ENCODE results near the gene PPP2R2C. TPM values are rescaled to one million over a fixed set of nuclear protein-coding genes. Genes with fewer than 3 reads are reported as not detected.

Gene PPP2R2C
- total and polyA plus RNA-seq, 2 experiments from 2014 or later = 1.3 to 9.2 TPM

DNA sequence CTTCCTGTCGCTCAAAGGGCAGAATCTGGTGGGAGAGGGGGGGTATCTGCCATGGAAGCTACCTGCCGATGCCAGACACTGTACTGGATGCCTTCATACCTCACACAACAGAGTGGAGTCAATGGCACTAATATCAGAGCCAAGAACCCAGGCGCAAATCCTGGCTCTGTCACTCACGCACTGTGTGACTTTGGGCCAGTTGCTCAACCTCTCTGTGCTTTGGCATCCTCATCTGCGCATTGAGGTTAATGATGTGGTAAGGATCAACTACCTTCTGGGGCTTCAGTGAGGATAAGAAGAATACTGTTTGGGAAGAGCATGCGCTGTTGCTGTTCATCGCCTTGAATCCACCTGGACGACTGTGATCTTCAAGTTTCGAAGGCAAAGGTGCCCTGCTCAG lies 70.6 kb downstream of the PPP2R2C start:
- Histone ChIP-seq H4K20me1 (replicated peaks; ENCODE audit: insufficient read depth) (no peaks in the 10 kb centered on the region), H3K27me3 (ENCODE audit: insufficient read depth) (no peaks in the 10 kb centered on the region), H3K36me3 (ENCODE audit: insufficient read depth) (no peaks in the 10 kb centered on the region), H2AFZ (no peak overlapping the region), H3K9me2 (ENCODE audit: insufficient read depth) (no peaks in the 10 kb centered on the region), H3F3A (replicated peaks; ENCODE audit: low read depth) (no peaks in the 10 kb centered on the region), H3K4me2 (no peak overlapping the region), H3K79me2 (replicated peaks; ENCODE audit: insufficient read depth) (no peaks in the 10 kb centered on the region), H3K4me1 (ENCODE audit: insufficient read depth) (peaks cover 9% of the 10 kb centered on the region), H3K27ac (ENCODE audit: low read depth) (no peak overlapping the region), H3K4me3 (no peak overlapping the region)
- peaks cover 47% of the 10 kb centered on the region for H3K4me1 Mint-ChIP-seq
- peaks cover 22% of the 10 kb centered on the region for H3K27me3 Mint-ChIP-seq (ENCODE audit: insufficient read depth, low read depth, poor library complexity)
- no peak for ATAC-seq
- H3K36me3 Mint-ChIP-seq (ENCODE audit: low read depth) = no peaks in the 10 kb centered on the region
- no peak overlapping the region for H3K27ac Mint-ChIP-seq
- DNase-seq (ENCODE audit: low spot score) = no peak
- TF ChIP-seq, protein P1, sequence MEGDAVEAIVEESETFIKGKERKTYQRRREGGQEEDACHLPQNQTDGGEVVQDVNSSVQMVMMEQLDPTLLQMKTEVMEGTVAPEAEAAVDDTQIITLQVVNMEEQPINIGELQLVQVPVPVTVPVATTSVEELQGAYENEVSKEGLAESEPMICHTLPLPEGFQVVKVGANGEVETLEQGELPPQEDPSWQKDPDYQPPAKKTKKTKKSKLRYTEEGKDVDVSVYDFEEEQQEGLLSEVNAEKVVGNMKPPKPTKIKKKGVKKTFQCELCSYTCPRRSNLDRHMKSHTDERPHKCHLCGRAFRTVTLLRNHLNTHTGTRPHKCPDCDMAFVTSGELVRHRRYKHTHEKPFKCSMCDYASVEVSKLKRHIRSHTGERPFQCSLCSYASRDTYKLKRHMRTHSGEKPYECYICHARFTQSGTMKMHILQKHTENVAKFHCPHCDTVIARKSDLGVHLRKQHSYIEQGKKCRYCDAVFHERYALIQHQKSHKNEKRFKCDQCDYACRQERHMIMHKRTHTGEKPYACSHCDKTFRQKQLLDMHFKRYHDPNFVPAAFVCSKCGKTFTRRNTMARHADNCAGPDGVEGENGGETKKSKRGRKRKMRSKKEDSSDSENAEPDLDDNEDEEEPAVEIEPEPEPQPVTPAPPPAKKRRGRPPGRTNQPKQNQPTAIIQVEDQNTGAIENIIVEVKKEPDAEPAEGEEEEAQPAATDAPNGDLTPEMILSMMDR (conservative IDR thresholded peaks at IDR 0.05; ENCODE audit: low read depth in 2 of 2) = no peak
- no peak for TF ChIP-seq JUNB (IDR thresholded peaks at IDR 0.05; ENCODE audit: unreplicated experiment)
- TF ChIP-seq ZNF114 (CRISPR knock-in tag; IDR thresholded peaks at IDR 0.05) = no peak
- no peak for TF ChIP-seq ZNF331 (CRISPR knock-in tag; IDR thresholded peaks at IDR 0.05; ENCODE audit: low read depth)
- TF ChIP-seq, protein P2, sequence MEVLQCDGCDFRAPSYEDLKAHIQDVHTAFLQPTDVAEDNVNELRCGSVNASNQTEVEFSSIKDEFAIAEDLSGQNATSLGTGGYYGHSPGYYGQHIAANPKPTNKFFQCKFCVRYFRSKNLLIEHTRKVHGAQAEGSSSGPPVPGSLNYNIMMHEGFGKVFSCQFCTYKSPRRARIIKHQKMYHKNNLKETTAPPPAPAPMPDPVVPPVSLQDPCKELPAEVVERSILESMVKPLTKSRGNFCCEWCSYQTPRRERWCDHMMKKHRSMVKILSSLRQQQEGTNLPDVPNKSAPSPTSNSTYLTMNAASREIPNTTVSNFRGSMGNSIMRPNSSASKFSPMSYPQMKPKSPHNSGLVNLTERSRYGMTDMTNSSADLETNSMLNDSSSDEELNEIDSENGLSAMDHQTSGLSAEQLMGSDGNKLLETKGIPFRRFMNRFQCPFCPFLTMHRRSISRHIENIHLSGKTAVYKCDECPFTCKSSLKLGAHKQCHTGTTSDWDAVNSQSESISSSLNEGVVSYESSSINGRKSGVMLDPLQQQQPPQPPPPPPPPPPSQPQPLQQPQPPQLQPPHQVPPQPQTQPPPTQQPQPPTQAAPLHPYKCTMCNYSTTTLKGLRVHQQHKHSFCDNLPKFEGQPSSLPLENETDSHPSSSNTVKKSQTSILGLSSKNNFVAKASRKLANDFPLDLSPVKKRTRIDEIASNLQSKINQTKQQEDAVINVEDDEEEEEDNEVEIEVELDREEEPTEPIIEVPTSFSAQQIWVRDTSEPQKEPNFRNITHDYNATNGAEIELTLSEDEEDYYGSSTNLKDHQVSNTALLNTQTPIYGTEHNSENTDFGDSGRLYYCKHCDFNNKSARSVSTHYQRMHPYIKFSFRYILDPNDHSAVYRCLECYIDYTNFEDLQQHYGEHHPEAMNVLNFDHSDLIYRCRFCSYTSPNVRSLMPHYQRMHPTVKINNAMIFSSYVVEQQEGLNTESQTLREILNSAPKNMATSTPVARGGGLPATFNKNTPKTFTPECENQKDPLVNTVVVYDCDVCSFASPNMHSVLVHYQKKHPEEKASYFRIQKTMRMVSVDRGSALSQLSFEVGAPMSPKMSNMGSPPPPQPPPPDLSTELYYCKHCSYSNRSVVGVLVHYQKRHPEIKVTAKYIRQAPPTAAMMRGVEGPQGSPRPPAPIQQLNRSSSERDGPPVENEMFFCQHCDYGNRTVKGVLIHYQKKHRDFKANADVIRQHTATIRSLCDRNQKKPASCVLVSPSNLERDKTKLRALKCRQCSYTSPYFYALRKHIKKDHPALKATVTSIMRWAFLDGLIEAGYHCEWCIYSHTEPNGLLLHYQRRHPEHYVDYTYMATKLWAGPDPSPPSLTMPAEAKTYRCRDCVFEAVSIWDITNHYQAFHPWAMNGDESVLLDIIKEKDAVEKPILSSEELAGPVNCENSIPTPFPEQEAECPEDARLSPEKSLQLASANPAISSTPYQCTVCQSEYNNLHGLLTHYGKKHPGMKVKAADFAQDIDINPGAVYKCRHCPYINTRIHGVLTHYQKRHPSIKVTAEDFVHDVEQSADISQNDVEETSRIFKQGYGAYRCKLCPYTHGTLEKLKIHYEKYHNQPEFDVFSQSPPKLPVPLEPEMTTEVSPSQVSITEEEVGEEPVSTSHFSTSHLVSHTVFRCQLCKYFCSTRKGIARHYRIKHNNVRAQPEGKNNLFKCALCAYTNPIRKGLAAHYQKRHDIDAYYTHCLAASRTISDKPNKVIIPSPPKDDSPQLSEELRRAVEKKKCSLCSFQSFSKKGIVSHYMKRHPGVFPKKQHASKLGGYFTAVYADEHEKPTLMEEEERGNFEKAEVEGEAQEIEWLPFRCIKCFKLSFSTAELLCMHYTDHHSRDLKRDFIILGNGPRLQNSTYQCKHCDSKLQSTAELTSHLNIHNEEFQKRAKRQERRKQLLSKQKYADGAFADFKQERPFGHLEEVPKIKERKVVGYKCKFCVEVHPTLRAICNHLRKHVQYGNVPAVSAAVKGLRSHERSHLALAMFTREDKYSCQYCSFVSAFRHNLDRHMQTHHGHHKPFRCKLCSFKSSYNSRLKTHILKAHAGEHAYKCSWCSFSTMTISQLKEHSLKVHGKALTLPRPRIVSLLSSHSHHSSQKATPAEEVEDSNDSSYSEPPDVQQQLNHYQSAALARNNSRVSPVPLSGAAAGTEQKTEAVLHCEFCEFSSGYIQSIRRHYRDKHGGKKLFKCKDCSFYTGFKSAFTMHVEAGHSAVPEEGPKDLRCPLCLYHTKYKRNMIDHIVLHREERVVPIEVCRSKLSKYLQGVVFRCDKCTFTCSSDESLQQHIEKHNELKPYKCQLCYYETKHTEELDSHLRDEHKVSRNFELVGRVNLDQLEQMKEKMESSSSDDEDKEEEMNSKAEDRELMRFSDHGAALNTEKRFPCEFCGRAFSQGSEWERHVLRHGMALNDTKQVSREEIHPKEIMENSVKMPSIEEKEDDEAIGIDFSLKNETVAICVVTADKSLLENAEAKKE (CRISPR knock-in tag; IDR thresholded peaks at IDR 0.05) = no peak
- no peak for TF ChIP-seq EZH2 (IDR thresholded peaks at IDR 0.05; ENCODE audit: low read depth, unreplicated experiment)
- no peak for TF ChIP-seq STAT1 (IDR thresholded peaks at IDR 0.05; ENCODE audit: unreplicated experiment)
- TF ChIP-seq CREB1 (CRISPR knock-in tag; IDR thresholded peaks at IDR 0.05; ENCODE audit: low read depth) = no peak
- TF ChIP-seq EZH2phosphoT487 (IDR thresholded peaks at IDR 0.05; ENCODE audit: unreplicated experiment) = no peak
- no peak overlapping the region for H3K4me3 Mint-ChIP-seq
- H3K9me3 Mint-ChIP-seq = no peaks in the 10 kb centered on the region

All from GM23338 (cell line).